GM12878 (cell line): ENCODE results near the gene CETN3. TPM values are rescaled to one million over a fixed set of nuclear protein-coding genes. Genes with fewer than 3 reads are reported as not detected.

ENCODE experiments used
- ATF7 ChIP-seq: fragments of 450-650 bp; IDR thresholded peaks from 2 replicates; pipeline ENCODE4 v1.6.1; 2016; ENCODE audit warnings: low read depth, mild to moderate bottlenecking
- BACH1 ChIP-seq: fragments of 450-650 bp; IDR thresholded peaks from 2 replicates; pipeline ENCODE4 v1.6.1; 2017; ENCODE audit warnings: mild to moderate bottlenecking, borderline replicate concordance
- BRCA1 ChIP-seq: IDR thresholded peaks from 2 replicates; pipeline ENCODE4 v1.6.1; 2011; ENCODE audit warnings: low read depth, low read length, improper control_type of control experiment
- CREB1 ChIP-seq: IDR thresholded peaks from 2 replicates; pipeline ENCODE4 v1.6.1; 2012; ENCODE audit warnings: low read depth, mild to moderate bottlenecking, inconsistent platforms
- EP300 ChIP-seq, 2 experiments: fragments of 150-350 bp in 1 of 2; IDR thresholded peaks; 2 replicates each; pipeline ENCODE4 v1.6.1; 2011 to 2012; ENCODE audit warnings: low read depth in 2 of 2, low read length in 2 of 2, borderline replicate concordance in 1 of 2, improper control_type of control experiment in 1 of 2, inconsistent platforms in 1 of 2; ENCODE audit not compliant: control insufficient read depth in 1 of 2
- HDAC6 ChIP-seq: fragments of 200-600 bp; sonication (generic); IDR thresholded peaks from one replicate; pipeline ENCODE4 v1.8.0; 2017; ENCODE audit warnings: antibody characterized with exemption; ENCODE audit not compliant: unreplicated experiment
- MEF2B ChIP-seq: fragments of 450-650 bp; IDR thresholded peaks from 2 replicates; pipeline ENCODE4 v1.6.1; 2018; ENCODE audit warnings: mild to moderate bottlenecking, moderate library complexity; ENCODE audit not compliant: partially characterized antibody, poor library complexity, severe bottlenecking
- SIX5 ChIP-seq: IDR thresholded peaks from 2 replicates; pipeline ENCODE4 v1.6.1; 2011; ENCODE audit warnings: mild to moderate bottlenecking, low read depth, low read length, moderate library complexity; ENCODE audit not compliant: severe bottlenecking
- SPI1 ChIP-seq: IDR thresholded peaks from 2 replicates; pipeline ENCODE4 v1.6.1; 2011; ENCODE audit warnings: low read depth, mild to moderate bottlenecking, low read length, moderate library complexity, borderline replicate concordance; ENCODE audit not compliant: insufficient read depth
- TCF12 ChIP-seq: IDR thresholded peaks from 2 replicates; pipeline ENCODE4 v1.6.1; 2011; ENCODE audit warnings: low read depth, mild to moderate bottlenecking, low read length
- ZNF207 ChIP-seq: fragments of 450-650 bp; IDR thresholded peaks from 2 replicates; pipeline ENCODE4 v1.6.1; 2014; ENCODE audit warnings: antibody characterized with exemption, mild to moderate bottlenecking, borderline replicate concordance
- polyA plus RNA-seq, 11 experiments: library from polyadenylated mRNA; depleted of rRNA in 4 of 11; unstranded in 6 of 11; stranded (reverse) in 5 of 11; fragments of >200 nt; fragmentation: Nextera tagmentation in 4 of 11; fragmentation: Illumina TruSeq in 1 of 11; extraction: Ambion mirVana in 4 of 11; extraction: Trizol in 1 of 11; gene quantifications; 1 replicate in 1 of 11; 2 replicates in 10 of 11; pipeline versions ENCODE4 v1.2.1 to v1.2.3, GENCODE V29; 2011 to 2016; ENCODE audit warnings: inconsistent platforms in 2 of 11, missing spikeins in 2 of 11, low read depth in 1 of 11
- total RNA-seq, 4 experiments: library from RNA; depleted of rRNA in 3 of 4; stranded (reverse); fragments of >200 nt in 3 of 4; fragmentation: Illumina TruSeq in 1 of 4; extraction: Trizol in 1 of 4; gene quantifications; 2 replicates each; pipeline versions ENCODE4 v1.2.1 to v1.2.3, GENCODE V29; 2013 to 2021
- TF ChIP-seq, protein P1 (sequence below): fragments of 450-650 bp; formaldehyde crosslinking; IDR thresholded peaks from 2 replicates; pipeline ENCODE4 v1.5.0; 2022; ENCODE audit warnings: mild to moderate bottlenecking, missing genetic modification characterization
- TF ChIP-seq, protein P2 (sequence below): IDR thresholded peaks from 2 replicates; pipeline ENCODE4 v1.6.1; 2011; ENCODE audit warnings: low read depth, low read length, improper control_type of control experiment, borderline replicate concordance
- TF ChIP-seq, protein P3 (sequence below): IDR thresholded peaks from 2 replicates; pipeline ENCODE4 v1.6.1; 2012; ENCODE audit warnings: low read length, inconsistent platforms
- TF ChIP-seq, protein P4 (sequence below): IDR thresholded peaks from 2 replicates; pipeline ENCODE4 v1.6.1; 2012; ENCODE audit warnings: low read depth, low read length, improper control_type of control experiment

The CETN3 gene
- total and polyA plus RNA-seq, 10 of the 15 experiments (the other 5 are each of a cell fraction or from before 2014, with no cell fraction given) = 16.8 to 59.1 (median 51.8) TPM

DNA sequence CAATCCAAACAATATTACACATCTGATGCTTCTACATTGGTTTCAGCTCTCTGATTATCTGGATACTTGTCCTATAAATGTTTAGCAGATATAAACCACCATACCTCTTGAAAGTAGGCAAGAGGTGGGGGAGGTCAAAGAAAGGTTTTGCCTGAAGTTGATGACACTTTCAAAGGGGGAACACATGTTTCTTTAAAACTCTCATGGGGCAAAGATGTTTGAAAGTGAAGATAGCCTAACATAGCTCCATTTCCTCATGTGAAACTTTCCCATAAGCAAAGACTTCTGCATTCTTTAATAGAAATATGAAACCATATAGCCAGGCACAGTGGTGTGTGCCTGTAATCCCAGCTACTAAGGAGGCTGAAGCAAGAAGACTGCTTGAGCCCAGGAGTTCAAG is 62.1 kb downstream of the CETN3 start (continued):
- TF ChIP-seq SIX5 (no peak), BRCA1 (no peak), SPI1 (peak; percentile 24; the same call in 1 of the 2 replicates), TCF12 (0 out of 2 replicates have a peak, but pooled peaks have one; percentile 24), ATF7 (peak; percentile 23; the same call in 1 of the 2 replicates), EP300 (IDR thresholded peaks at IDR 0.05; ENCODE audit: borderline replicate concordance in 1 of 2, control insufficient read depth in 1 of 2, low read depth in 2 of 2, low read length in 2 of 2) (no peak), ZNF207 (no peak), HDAC6 (no peak), MEF2B (peak; percentile 81), CREB1 (0 out of 2 replicates have a peak, but pooled peaks have one; percentile 10), BACH1 (no peak)
- TF ChIP-seq, protein P1, sequence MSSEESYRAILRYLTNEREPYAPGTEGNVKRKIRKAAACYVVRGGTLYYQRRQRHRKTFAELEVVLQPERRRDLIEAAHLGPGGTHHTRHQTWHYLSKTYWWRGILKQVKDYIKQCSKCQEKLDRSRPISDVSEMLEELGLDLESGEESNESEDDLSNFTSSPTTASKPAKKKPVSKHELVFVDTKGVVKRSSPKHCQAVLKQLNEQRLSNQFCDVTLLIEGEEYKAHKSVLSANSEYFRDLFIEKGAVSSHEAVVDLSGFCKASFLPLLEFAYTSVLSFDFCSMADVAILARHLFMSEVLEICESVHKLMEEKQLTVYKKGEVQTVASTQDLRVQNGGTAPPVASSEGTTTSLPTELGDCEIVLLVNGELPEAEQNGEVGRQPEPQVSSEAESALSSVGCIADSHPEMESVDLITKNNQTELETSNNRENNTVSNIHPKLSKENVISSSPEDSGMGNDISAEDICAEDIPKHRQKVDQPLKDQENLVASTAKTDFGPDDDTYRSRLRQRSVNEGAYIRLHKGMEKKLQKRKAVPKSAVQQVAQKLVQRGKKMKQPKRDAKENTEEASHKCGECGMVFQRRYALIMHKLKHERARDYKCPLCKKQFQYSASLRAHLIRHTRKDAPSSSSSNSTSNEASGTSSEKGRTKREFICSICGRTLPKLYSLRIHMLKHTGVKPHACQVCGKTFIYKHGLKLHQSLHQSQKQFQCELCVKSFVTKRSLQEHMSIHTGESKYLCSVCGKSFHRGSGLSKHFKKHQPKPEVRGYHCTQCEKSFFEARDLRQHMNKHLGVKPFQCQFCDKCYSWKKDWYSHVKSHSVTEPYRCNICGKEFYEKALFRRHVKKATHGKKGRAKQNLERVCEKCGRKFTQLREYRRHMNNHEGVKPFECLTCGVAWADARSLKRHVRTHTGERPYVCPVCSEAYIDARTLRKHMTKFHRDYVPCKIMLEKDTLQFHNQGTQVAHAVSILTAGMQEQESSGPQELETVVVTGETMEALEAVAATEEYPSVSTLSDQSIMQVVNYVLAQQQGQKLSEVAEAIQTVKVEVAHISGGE (CRISPR knock-in tag) = no peak
- TF ChIP-seq, protein P2, sequence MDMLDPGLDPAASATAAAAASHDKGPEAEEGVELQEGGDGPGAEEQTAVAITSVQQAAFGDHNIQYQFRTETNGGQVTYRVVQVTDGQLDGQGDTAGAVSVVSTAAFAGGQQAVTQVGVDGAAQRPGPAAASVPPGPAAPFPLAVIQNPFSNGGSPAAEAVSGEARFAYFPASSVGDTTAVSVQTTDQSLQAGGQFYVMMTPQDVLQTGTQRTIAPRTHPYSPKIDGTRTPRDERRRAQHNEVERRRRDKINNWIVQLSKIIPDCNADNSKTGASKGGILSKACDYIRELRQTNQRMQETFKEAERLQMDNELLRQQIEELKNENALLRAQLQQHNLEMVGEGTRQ = no peak
- TF ChIP-seq, protein P3, sequence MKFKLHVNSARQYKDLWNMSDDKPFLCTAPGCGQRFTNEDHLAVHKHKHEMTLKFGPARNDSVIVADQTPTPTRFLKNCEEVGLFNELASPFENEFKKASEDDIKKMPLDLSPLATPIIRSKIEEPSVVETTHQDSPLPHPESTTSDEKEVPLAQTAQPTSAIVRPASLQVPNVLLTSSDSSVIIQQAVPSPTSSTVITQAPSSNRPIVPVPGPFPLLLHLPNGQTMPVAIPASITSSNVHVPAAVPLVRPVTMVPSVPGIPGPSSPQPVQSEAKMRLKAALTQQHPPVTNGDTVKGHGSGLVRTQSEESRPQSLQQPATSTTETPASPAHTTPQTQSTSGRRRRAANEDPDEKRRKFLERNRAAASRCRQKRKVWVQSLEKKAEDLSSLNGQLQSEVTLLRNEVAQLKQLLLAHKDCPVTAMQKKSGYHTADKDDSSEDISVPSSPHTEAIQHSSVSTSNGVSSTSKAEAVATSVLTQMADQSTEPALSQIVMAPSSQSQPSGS = 0 out of 2 replicates have a peak, but pooled peaks have one; percentile 53
- TF ChIP-seq, protein P4, sequence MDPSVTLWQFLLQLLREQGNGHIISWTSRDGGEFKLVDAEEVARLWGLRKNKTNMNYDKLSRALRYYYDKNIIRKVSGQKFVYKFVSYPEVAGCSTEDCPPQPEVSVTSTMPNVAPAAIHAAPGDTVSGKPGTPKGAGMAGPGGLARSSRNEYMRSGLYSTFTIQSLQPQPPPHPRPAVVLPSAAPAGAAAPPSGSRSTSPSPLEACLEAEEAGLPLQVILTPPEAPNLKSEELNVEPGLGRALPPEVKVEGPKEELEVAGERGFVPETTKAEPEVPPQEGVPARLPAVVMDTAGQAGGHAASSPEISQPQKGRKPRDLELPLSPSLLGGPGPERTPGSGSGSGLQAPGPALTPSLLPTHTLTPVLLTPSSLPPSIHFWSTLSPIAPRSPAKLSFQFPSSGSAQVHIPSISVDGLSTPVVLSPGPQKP = no peak
